Suprapubic skin (tissue), 4 donors: Measurements from ENCODE around the gene RNF223. TPM values are rescaled to one million over a fixed set of nuclear protein-coding genes. Genes with fewer than 3 reads are reported as not detected.

ENCODE experiments used
- DNase-seq, 2 donors: peaks; one replicate each; pipeline ENCODE4 v3.0.0-alpha.2; 2019; ENCODE audit warnings: low spot score in 2 of 2
- H3K27ac ChIP-seq: fragments of 200-600 bp; sonication (generic); one replicate; pipeline ENCODE4 v1.5.1; 2019
- H3K27me3 ChIP-seq: fragments of 200-600 bp; sonication (generic); one replicate; pipeline ENCODE4 v1.5.1; 2019
- H3K36me3 ChIP-seq: fragments of 200-600 bp; sonication (generic); one replicate; pipeline ENCODE4 v1.5.1; 2019
- H3K4me1 ChIP-seq: fragments of 200-600 bp; sonication (generic); one replicate; pipeline ENCODE4 v1.5.1; 2019
- H3K4me3 ChIP-seq: fragments of 200-600 bp; sonication (generic); one replicate; pipeline ENCODE4 v1.5.1; 2019; ENCODE audit warnings: mild to moderate bottlenecking
- H3K9me3 ChIP-seq: fragments of 200-600 bp; sonication (generic); one replicate; pipeline ENCODE4 v1.5.1; 2019
- EP300 ChIP-seq: sonication (generic); formaldehyde crosslinking; IDR thresholded peaks from one replicate; pipeline ENCODE4 v1.6.1; 2017; ENCODE audit warnings: antibody characterized with exemption
- POLR2A ChIP-seq, 2 donors: fragments of 450-650 bp; IDR thresholded peaks; one replicate each; pipeline ENCODE4 v1.6.1; 2017; ENCODE audit warnings: antibody characterized with exemption in 2 of 2, mild to moderate bottlenecking in 2 of 2, moderate library complexity in 2 of 2
- POLR2AphosphoS5 ChIP-seq, 3 donors: sonication (generic); formaldehyde crosslinking; IDR thresholded peaks; one replicate each; pipeline ENCODE4 v1.6.1; 2017; ENCODE audit warnings: antibody characterized with exemption in 3 of 3
- WGBS: methylation state at CpG from one replicate; pipeline ENCODE4 v1.1.5; 2018; 5-methylcytosine and 5-hydroxymethylcytosine counted together
- total RNA-seq, 4 donors: library from RNA; depleted of rRNA; stranded (reverse); fragments of >200 nt; gene quantifications; one replicate each; pipeline ENCODE4 v1.1.0, GENCODE V29; 2016
- TF ChIP-seq, protein P1 (sequence below), 2 donors: fragments of 200-600 bp in 1 of 2; fragments of 450-650 bp in 1 of 2; sonication (generic) in 1 of 2; IDR thresholded peaks; one replicate each; pipeline ENCODE4 v1.5.1; 2016 to 2019; ENCODE audit warnings: antibody characterized with exemption in 2 of 2, mild to moderate bottlenecking in 1 of 2, moderate library complexity in 1 of 2

Gene RNF223
- total RNA-seq, 4 donors from 2014 or later, result 1.8 to 4.9 (median 4.8) TPM

DNA sequence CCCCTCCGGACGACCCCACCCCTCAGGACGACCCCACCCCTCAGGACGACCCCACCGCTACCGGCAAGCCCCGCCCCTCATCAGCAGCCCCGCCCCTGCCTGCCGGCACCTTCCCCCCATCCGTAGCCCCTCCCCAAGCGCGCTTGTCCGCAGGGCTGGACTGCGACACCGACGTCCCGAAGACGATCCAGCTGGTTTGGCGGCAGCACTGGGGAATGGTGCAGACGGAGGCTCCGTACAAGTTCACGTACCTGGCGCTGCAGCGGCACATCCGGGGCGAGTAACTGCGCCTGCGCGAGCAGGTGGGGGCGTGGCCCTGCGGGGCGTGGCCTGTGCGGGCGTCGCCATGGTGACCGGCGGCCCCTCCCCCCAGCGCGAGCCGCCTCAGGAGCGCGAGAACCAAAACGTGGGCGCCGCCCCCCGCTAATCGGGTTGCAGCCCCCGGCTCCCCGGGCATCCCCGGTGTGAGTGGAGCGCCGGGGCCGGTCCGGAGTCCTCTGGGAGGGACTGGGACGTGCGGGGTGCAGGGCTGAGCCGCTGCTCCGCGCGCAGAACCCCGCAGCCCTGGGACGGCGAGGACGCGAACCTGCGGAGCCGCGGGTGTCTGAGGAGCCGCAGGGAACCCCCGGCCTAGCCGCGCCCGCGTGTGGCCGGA is 4.9 kb downstream of the RNF223 start:
- TF ChIP-seq POLR2AphosphoS5 (IDR thresholded peaks at IDR 0.05) (no peak), POLR2A (IDR thresholded peaks at IDR 0.05) (no peak), EP300 (no peak)
- TF ChIP-seq, protein P1, sequence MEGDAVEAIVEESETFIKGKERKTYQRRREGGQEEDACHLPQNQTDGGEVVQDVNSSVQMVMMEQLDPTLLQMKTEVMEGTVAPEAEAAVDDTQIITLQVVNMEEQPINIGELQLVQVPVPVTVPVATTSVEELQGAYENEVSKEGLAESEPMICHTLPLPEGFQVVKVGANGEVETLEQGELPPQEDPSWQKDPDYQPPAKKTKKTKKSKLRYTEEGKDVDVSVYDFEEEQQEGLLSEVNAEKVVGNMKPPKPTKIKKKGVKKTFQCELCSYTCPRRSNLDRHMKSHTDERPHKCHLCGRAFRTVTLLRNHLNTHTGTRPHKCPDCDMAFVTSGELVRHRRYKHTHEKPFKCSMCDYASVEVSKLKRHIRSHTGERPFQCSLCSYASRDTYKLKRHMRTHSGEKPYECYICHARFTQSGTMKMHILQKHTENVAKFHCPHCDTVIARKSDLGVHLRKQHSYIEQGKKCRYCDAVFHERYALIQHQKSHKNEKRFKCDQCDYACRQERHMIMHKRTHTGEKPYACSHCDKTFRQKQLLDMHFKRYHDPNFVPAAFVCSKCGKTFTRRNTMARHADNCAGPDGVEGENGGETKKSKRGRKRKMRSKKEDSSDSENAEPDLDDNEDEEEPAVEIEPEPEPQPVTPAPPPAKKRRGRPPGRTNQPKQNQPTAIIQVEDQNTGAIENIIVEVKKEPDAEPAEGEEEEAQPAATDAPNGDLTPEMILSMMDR (IDR thresholded peaks at IDR 0.05), result no peak
- Histone ChIP-seq H3K9me3 (no peaks in the 10 kb centered on the region), H3K4me1 (peaks cover 39% of the 10 kb centered on the region), H3K36me3 (no peaks in the 10 kb centered on the region), H3K27me3 (peaks cover 70% of the 10 kb centered on the region), H3K4me3 (peak overlapping the region; percentile 50), H3K27ac (peak overlapping the region; percentile 1)
- DNase-seq, result no peak
- WGBS, result 8% methylated on average over 15 of the region's 75 CpGs

DNA sequence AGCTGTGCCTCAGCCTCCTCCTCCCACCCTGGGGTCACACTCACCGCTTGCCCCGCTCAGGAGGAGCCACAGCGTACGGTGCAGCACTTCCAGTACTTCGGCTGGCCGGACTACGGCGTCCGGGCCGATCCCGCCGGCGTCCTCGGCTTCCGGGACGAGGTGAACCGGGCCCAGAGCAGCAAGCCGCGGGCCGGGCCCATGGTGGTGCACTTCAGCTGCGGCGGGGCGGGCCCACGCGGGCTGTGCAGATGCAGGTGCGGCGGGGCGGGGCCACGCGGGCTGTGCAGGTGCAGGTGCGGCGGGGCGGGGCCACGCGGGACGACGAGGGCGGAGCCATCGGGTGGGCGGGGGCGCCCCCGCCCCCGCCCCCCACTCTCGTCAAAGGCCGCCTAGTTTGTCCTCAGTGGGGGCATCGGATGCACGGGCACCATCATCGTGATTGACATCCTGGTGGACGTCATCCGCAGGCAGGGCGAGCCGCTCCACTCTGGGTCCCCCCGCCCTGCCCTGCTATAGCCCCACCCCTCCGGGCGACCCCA is 5.5 kb downstream of the RNF223 start:
- 0% methylated on average over 10 of the region's 55 CpGs for WGBS
- Histone ChIP-seq H3K4me1 (peaks cover 39% of the 10 kb centered on the region), H3K36me3 (no peaks in the 10 kb centered on the region), H3K4me3 (peak overlapping the region; percentile 50), H3K27me3 (peaks cover 70% of the 10 kb centered on the region), H3K27ac (peak overlapping the region; percentile 1), H3K9me3 (no peaks in the 10 kb centered on the region)
- TF ChIP-seq POLR2AphosphoS5 (IDR thresholded peaks at IDR 0.05) (no peak), EP300 (no peak), POLR2A (IDR thresholded peaks at IDR 0.05) (no peak)
- TF ChIP-seq, protein P1 (IDR thresholded peaks at IDR 0.05), result no peak
- DNase-seq, result no peak

DNA sequence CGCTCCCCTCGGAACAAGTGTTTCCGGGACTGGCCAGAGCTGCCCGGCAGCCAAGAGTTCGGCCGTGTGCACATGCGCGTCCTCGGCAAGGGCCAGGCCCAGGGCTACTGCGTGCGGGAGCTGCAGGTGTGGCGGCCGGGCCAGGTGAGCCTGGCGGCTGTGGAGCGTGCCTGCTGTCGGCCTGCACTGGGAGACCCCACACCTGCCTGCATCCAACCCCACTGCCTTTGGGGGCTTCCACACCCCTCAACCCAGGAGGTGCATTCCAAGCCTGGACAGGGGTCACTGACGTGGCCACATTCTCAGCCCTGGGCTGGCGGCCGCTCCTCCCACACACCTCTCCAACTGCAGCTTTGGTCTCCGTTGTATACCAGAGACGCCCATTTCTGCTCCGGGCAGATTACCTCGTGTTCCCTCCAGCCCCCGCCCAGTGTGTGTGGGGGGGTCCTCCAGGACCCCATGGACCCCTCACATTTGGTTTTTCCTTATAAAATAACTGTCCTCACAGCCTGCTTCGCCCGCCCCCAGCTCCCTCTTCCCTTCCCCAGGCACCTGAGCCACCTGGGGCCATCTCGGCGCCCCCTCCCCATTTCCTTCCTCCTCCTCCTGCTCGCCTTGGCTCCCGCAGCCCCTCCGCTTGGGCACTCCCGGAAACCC is 6.1 kb downstream of the RNF223 start:
- 30% methylated on average over 19 of the region's 32 CpGs for WGBS
- Histone ChIP-seq H3K4me3 (peak overlapping the region; percentile 50), H3K36me3 (no peaks in the 10 kb centered on the region), H3K9me3 (no peaks in the 10 kb centered on the region), H3K4me1 (peaks cover 37% of the 10 kb centered on the region), H3K27me3 (peaks cover 73% of the 10 kb centered on the region), H3K27ac (peak overlapping the region; percentile 1)
- TF ChIP-seq POLR2AphosphoS5 (IDR thresholded peaks at IDR 0.05) (no peak), POLR2A (IDR thresholded peaks at IDR 0.05) (no peak), EP300 (no peak)
- TF ChIP-seq, protein P1 (IDR thresholded peaks at IDR 0.05), result no peak
- no peak for DNase-seq

DNA sequence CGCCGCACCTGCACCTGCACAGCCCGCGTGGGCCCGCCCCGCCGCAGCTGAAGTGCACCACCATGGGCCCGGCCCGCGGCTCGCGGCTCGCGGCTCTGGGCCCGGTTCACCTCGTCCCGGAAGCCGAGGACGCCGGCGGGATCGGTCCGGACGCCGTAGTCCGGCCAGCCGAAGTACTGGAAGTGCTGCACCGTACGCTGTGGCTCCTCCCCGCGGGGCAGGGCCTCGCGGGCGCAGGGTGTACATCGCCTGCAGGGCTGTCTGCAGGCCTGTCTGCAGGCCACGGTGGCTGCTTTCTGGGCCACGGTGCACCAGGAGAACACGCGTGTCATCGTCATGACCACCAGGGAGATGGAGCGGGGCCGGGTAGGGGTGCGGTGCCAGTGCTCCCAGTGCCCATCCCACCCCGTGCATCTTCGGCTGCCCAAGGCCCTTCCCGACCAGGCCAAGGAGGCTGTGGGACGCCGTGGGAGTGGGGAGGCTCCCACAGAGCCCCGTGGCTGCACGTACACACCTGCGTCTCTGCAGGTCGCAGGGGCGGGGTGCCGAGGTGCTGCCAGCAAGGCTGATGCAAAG is 6.7 kb downstream of the RNF223 start:
- H3K4me1 ChIP-seq, result peaks cover 43% of the 10 kb centered on the region
- H3K27me3 ChIP-seq, result peaks cover 79% of the 10 kb centered on the region
- H3K36me3 ChIP-seq, result no peaks in the 10 kb centered on the region
- no peak for DNase-seq
- TF ChIP-seq EP300 (no peak), POLR2AphosphoS5 (IDR thresholded peaks at IDR 0.05) (no peak), POLR2A (IDR thresholded peaks at IDR 0.05) (no peak)
- TF ChIP-seq, protein P1 (IDR thresholded peaks at IDR 0.05), result no peak
- no CpG with 5 or more reads among the region's 54 CpGs for WGBS
- no peaks in the 10 kb centered on the region for H3K9me3 ChIP-seq
- H3K27ac ChIP-seq, result no peak overlapping the region
- no peak overlapping the region for H3K4me3 ChIP-seq
